Measurements from ENCODE around the gene ANKMY2.
A peak's percentile ranks its signal among the peaks of the same experiment; 100 is the strongest.

ANKMY2 gene

DNA sequence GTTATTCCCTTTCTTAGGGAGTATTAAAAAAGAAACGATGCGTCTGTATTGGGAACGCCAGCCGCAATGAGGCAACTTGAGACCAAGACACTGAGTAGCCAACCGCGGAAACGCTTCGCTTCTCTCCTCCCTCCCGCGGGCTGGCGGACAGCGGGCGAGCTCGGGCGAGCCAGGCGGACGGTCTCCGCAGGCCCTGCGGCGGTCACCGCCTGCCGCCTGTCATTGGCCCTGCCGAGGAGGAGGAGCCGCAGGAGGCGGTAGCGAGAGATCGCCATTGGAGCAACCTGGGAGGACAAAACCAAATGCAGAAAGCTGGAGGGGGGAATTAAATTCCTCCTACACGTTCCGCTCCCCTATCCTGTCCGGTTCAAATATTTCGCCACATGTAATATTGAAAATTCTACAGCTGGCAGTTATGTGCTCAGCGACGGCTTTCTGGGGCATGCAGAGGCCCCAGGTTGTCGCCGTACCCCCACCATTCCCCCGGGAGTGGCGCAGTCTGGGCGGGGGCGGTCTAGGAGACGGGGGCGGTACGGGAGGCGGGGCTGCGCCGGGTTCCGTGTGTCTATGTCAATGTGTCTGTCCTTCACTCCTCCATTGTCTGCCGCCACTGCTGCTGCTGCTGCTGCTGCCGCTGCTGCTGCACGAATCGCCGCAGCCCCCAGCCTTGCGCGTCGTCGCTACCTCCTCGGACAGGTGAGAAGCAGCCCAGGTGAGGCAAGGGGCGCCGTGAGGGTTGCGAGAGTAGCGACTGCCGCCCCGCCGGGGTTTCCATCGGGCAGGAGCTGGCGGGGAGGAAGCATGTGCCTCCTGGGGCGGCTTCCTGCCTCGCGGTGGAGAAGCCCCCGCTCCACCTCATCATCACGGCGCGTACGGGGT is at the start of gene ANKMY2, which contains the start of gene BZW2:
TSS of gene ANKMY2 (minus strand) at position 162 of the 879 bp plus-strand sequence. CDS start 181 bp downstream, outside the sequence.
TSS of gene BZW2 (plus strand) at position 589 of the 879 bp plus-strand sequence. CDS start 19,263 bp downstream, outside the sequence.
- peak; percentile 93 for DNase-seq (ENCODE audit: extremely low spot score)
- TF ChIP-seq L3MBTL2 (conservative IDR thresholded peaks at IDR 0.05) (peak; percentile 57; the same call in 1 of the 2 replicates), LEF1 (IDR thresholded peaks at IDR 0.05; ENCODE audit: borderline replicate concordance) (peak; percentile 24; the same call in 1 of the 2 replicates), FOXM1 (IDR thresholded peaks at IDR 0.05; ENCODE audit: borderline replicate concordance) (peak; percentile 91), SP1 (IDR thresholded peaks at IDR 0.05) (peak; percentile 88), NFRKB (IDR thresholded peaks at IDR 0.05) (peak; percentile 52; the same call in 1 of the 2 replicates), CTBP1 (IDR thresholded peaks at IDR 0.05; ENCODE audit: borderline replicate concordance) (no peak), FOXK2 (IDR thresholded peaks at IDR 0.05) (no peak), BHLHE40 (IDR thresholded peaks at IDR 0.05; ENCODE audit: borderline replicate concordance) (peak; percentile 95)
- TF ChIP-seq, protein P1, sequence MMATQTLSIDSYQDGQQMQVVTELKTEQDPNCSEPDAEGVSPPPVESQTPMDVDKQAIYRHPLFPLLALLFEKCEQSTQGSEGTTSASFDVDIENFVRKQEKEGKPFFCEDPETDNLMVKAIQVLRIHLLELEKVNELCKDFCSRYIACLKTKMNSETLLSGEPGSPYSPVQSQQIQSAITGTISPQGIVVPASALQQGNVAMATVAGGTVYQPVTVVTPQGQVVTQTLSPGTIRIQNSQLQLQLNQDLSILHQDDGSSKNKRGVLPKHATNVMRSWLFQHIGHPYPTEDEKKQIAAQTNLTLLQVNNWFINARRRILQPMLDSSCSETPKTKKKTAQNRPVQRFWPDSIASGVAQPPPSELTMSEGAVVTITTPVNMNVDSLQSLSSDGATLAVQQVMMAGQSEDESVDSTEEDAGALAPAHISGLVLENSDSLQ (IDR thresholded peaks at IDR 0.05), result peak; percentile 61; the same call in 1 of the 2 replicates
- CTCF ChIA-PET, result no interaction called here
- POLR2A ChIA-PET, result interaction anchor here (0.7 to 1.8 kb wide), 12 partner anchors 8 to 290 kb away, joined by 3 to 10 read pairs (median 4); no protein-coding TSS in a partner anchor

DNA sequence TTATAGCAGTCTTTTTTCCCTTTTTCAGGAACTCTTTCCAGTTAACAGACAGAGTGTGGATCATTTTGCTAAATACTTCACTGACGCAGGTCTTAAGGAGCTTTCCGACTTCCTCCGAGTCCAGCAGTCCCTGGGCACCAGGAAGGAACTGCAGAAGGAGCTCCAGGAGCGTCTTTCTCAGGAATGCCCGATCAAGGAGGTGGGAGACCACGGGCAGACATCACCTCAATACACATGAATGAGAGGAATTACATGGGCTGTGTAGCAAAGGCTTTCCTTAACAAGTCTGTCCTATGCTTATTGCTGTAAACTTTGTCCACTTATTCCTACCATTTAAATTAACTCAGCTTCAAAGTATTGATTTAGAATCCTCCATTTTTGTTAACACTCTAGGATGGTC is 49.3 kb upstream of the ANKMY2 start:
- POLR2A ChIA-PET, result no interaction called here
- no peak for DNase-seq (ENCODE audit: extremely low spot score)
- CTCF ChIA-PET, result interaction anchor here (0.6 to 1.5 kb wide), 3 partner anchors 32 to 223 kb away, joined by 3 to 4 read pairs (median 3); partner anchors contain the start of gene AGR3
- TF ChIP-seq FOXA1 (IDR thresholded peaks at IDR 0.05) (no peak), BHLHE40 (IDR thresholded peaks at IDR 0.05; ENCODE audit: borderline replicate concordance) (no peak), L3MBTL2 (conservative IDR thresholded peaks at IDR 0.05) (no peak), NFRKB (IDR thresholded peaks at IDR 0.05) (no peak), FOXK2 (IDR thresholded peaks at IDR 0.05) (no peak), ARNT (IDR thresholded peaks at IDR 0.05) (no peak), TARDBP (IDR thresholded peaks at IDR 0.05) (no peak), SP1 (IDR thresholded peaks at IDR 0.05) (no peak), CTBP1 (IDR thresholded peaks at IDR 0.05; ENCODE audit: borderline replicate concordance) (no peak)
- TF ChIP-seq, protein P1 (IDR thresholded peaks at IDR 0.05), result no peak

DNA sequence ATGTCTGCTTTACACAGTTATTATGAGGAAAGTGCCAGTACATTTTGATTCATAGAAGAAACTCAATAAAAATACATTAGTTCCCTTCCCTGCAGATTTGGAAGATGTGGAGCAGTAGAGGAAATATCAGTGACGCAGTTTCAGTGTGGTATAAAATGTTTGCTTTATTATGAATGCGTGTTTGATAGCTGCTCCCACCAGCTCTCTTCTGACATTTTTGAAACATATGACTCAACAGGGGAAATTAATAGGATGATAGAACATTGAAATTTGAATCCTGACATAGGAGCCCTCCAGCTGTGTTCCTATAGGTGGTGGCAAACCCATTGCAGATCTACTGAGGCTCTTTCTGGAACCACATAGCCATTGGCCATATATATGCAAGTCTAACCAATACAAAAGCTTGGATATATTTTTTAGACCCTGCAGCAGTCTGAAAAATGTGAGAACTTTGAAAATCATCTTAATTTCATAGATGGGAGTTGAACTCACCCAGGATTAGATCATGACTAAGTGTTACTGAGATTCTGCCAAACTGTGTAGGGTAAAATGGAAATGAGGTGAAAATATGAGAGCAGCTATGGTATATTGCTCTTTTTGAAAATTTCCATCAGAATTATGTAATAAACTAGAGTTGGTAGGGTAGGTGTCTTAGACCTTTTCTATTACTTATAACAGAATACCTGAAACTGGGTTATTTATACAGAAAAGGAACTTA is 48.2 kb upstream of the ANKMY2 start:
- CTCF ChIA-PET, result interaction anchor here (1.5 kb wide), 1 partner anchor 224 kb away, joined by 4 read pairs; no protein-coding TSS in a partner anchor
- POLR2A ChIA-PET, result no interaction called here
- TF ChIP-seq FOXM1 (IDR thresholded peaks at IDR 0.05; ENCODE audit: borderline replicate concordance), result no peak
- TF ChIP-seq L3MBTL2 (conservative IDR thresholded peaks at IDR 0.05), result no peak
- no peak for DNase-seq (ENCODE audit: extremely low spot score)

DNA sequence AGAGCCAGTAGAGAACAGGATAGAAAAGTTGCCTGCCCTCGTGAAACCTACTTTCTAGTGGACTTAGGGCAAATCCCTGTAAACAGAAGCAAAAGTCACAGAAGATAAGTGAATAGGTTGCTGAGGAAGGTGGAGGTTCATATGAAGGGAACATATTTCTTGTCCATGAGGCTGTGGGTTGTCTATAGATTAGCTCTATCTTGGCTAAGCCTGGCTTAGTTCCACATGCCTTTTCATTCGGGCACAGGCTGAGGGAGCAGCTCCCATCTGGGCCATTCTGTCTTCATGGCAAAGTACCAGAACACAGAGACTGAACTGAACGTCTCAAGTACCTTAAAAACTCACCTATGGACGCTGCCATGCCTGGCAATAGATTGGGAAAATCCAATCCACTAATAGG is 45.7 kb upstream of the ANKMY2 start:
- ChIA-PET POLR2A (no interaction called here), CTCF (no interaction called here)

DNA sequence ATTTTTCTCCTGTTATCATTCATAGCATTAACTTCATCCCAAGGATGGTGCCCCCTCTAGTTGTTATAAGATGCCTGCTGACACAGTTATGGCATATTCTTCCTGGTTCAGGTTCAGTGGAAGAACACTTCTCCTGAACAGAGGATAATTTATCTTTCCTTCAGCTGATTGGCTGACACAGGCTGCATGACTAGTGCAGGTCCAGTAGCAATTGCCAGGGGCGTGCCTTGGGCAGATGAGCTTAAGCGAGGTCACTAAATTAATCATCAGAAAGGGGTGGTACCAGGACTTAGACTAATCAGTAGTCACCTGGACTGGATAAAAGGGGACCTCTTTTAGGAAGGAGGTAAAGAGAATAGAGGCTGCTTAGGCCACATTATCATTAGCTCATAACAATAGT is 42.7 kb upstream of the ANKMY2 start:
- CTCF ChIA-PET, result no interaction called here
- no peak for TF ChIP-seq FOXK2 (IDR thresholded peaks at IDR 0.05)
- TF ChIP-seq L3MBTL2 (conservative IDR thresholded peaks at IDR 0.05), result no peak
- TF ChIP-seq ZNF384 (IDR thresholded peaks at IDR 0.05), result no peak
- TF ChIP-seq HDGF (IDR thresholded peaks at IDR 0.05; ENCODE audit: borderline replicate concordance), result no peak
- TF ChIP-seq ELF4 (IDR thresholded peaks at IDR 0.05), result no peak
- TF ChIP-seq FOXA1 (IDR thresholded peaks at IDR 0.05), result no peak
- peak; percentile 7 for DNase-seq (ENCODE audit: extremely low spot score)
- POLR2A ChIA-PET, result no interaction called here

More for the DNA sequence above, 45.7 kb upstream of the ANKMY2 start:
- TF ChIP-seq ARNT (IDR thresholded peaks at IDR 0.05), result no peak
- TF ChIP-seq, protein P1 (IDR thresholded peaks at IDR 0.05), result no peak
- TF ChIP-seq FOXK2 (IDR thresholded peaks at IDR 0.05), result no peak
- no peak for TF ChIP-seq CTBP1 (IDR thresholded peaks at IDR 0.05; ENCODE audit: borderline replicate concordance)
- TF ChIP-seq HDGF (IDR thresholded peaks at IDR 0.05; ENCODE audit: borderline replicate concordance), result no peak
- no peak for TF ChIP-seq LEF1 (IDR thresholded peaks at IDR 0.05; ENCODE audit: borderline replicate concordance)
- TF ChIP-seq FOXA1 (IDR thresholded peaks at IDR 0.05), result no peak
- no peak for TF ChIP-seq NFRKB (IDR thresholded peaks at IDR 0.05)
- TF ChIP-seq ELF4 (IDR thresholded peaks at IDR 0.05), result no peak
- TF ChIP-seq SUZ12 (IDR thresholded peaks at IDR 0.05), result no peak
- no peak for TF ChIP-seq L3MBTL2 (conservative IDR thresholded peaks at IDR 0.05)
- no peak for TF ChIP-seq ZNF384 (IDR thresholded peaks at IDR 0.05)
- TF ChIP-seq FOXM1 (IDR thresholded peaks at IDR 0.05; ENCODE audit: borderline replicate concordance), result no peak
- no peak for TF ChIP-seq BHLHE40 (IDR thresholded peaks at IDR 0.05; ENCODE audit: borderline replicate concordance)
- no peak for TF ChIP-seq SP1 (IDR thresholded peaks at IDR 0.05)
- no peak for TF ChIP-seq TARDBP (IDR thresholded peaks at IDR 0.05)
- no peak for DNase-seq (ENCODE audit: extremely low spot score)

DNA sequence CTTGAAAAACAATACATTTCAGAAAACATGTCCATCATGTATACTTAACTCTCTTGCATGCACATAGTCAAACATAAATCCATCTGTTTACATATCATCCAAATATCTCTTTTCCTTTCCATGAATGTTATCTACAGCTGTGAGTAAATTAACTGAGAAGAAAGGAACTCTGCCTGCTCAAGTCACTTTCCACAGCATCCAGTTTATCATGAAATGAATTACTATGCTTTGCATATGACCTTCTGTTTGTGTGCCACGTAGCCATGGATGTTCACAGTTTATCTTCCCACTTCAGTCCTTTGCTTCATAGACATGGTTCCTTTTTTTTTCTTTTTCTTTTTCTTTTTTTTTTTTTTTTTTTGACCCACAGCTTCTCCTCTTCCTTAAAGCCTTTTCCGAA is 40.0 kb upstream of the ANKMY2 start:
- DNase-seq (ENCODE audit: extremely low spot score), result no peak
- POLR2A ChIA-PET, result no interaction called here
- CTCF ChIA-PET, result no interaction called here
- TF ChIP-seq NFRKB (IDR thresholded peaks at IDR 0.05) (no peak), HDGF (IDR thresholded peaks at IDR 0.05; ENCODE audit: borderline replicate concordance) (no peak), FOXA1 (IDR thresholded peaks at IDR 0.05) (no peak), TARDBP (IDR thresholded peaks at IDR 0.05) (no peak), LEF1 (IDR thresholded peaks at IDR 0.05; ENCODE audit: borderline replicate concordance) (no peak), SUZ12 (IDR thresholded peaks at IDR 0.05) (no peak), SP1 (IDR thresholded peaks at IDR 0.05) (no peak), ELF4 (IDR thresholded peaks at IDR 0.05) (no peak)
- TF ChIP-seq, protein P1 (IDR thresholded peaks at IDR 0.05), result no peak

All from HEK293T (cell line).